Upper lobe of left lung (tissue), 4 donors: ENCODE results near the gene PIRT.

ENCODE experiments used
- POLR2A ChIP-seq, 4 donors: fragments of 450-650 bp; IDR thresholded peaks; one replicate each; pipeline ENCODE4 v1.5.1; 2016 to 2017; ENCODE audit warnings: antibody characterized with exemption in 4 of 4, mild to moderate bottlenecking in 2 of 4
- TF ChIP-seq, protein P1 (sequence below), 6 experiments: fragments of 450-650 bp in 4 of 6; fragments of 200-600 bp in 2 of 6; sonication (generic) in 2 of 6; IDR thresholded peaks; one replicate each; pipeline ENCODE4 v1.5.1; 2016 to 2019; ENCODE audit warnings: antibody characterized with exemption in 6 of 6

GRCh38 chr17:10845388-10845751 is 7.5 kb upstream of the PIRT start:
- TF ChIP-seq, protein P1, sequence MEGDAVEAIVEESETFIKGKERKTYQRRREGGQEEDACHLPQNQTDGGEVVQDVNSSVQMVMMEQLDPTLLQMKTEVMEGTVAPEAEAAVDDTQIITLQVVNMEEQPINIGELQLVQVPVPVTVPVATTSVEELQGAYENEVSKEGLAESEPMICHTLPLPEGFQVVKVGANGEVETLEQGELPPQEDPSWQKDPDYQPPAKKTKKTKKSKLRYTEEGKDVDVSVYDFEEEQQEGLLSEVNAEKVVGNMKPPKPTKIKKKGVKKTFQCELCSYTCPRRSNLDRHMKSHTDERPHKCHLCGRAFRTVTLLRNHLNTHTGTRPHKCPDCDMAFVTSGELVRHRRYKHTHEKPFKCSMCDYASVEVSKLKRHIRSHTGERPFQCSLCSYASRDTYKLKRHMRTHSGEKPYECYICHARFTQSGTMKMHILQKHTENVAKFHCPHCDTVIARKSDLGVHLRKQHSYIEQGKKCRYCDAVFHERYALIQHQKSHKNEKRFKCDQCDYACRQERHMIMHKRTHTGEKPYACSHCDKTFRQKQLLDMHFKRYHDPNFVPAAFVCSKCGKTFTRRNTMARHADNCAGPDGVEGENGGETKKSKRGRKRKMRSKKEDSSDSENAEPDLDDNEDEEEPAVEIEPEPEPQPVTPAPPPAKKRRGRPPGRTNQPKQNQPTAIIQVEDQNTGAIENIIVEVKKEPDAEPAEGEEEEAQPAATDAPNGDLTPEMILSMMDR (IDR thresholded peaks at IDR 0.05): no peak
- no peak for TF ChIP-seq POLR2A (IDR thresholded peaks at IDR 0.05)
